Measurements from ENCODE around the gene ZNF750.

ZNF750 gene

DNA sequence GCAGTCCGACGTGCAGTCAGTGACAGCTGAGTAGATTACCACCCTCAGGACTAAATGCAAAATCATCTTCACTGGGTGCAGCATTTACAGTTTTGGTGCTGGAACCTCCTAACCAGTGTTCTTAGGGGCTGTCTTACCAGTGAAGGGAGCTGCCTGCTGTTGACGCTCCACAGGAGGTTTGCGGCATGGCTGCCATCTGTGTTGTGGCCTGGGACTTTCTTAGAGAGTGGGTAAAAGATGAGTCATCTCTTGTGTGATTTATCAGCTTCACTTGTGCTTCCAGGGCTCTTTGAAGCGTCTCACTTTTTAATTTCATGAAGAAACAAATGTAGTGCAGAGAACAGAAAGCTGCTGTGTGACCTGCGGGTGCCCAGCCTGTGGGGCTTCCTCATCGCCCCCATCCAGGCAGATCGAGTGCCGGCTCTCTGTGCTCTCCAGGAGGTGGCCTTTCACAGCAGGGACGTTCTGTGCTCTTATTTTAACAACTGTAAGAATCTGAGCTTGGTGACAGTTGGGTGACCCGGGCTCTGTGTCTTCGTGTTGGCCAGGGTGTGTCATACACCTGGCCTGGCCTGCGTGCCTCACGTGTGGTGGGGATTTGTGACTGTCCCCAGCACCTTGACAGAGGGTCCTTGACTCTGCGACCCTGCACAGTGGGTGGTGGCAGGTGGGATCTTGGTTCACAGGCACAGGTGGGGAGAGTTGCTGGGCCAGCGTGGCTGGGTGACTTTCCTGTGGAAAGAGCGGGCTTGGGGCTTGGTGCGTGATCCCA lies 24.3 kb upstream of the ZNF750 start:
- DNase-seq (ENCODE audit: low read depth) = no peak
- H3K4me3 ChIP-seq (ENCODE audit: low read depth, low read length) = no peak overlapping the region
- TF ChIP-seq, protein P1, sequence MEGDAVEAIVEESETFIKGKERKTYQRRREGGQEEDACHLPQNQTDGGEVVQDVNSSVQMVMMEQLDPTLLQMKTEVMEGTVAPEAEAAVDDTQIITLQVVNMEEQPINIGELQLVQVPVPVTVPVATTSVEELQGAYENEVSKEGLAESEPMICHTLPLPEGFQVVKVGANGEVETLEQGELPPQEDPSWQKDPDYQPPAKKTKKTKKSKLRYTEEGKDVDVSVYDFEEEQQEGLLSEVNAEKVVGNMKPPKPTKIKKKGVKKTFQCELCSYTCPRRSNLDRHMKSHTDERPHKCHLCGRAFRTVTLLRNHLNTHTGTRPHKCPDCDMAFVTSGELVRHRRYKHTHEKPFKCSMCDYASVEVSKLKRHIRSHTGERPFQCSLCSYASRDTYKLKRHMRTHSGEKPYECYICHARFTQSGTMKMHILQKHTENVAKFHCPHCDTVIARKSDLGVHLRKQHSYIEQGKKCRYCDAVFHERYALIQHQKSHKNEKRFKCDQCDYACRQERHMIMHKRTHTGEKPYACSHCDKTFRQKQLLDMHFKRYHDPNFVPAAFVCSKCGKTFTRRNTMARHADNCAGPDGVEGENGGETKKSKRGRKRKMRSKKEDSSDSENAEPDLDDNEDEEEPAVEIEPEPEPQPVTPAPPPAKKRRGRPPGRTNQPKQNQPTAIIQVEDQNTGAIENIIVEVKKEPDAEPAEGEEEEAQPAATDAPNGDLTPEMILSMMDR (IDR thresholded peaks at IDR 0.05; ENCODE audit: control insufficient read depth, extremely low read depth, insufficient read depth) = no peak

DNA sequence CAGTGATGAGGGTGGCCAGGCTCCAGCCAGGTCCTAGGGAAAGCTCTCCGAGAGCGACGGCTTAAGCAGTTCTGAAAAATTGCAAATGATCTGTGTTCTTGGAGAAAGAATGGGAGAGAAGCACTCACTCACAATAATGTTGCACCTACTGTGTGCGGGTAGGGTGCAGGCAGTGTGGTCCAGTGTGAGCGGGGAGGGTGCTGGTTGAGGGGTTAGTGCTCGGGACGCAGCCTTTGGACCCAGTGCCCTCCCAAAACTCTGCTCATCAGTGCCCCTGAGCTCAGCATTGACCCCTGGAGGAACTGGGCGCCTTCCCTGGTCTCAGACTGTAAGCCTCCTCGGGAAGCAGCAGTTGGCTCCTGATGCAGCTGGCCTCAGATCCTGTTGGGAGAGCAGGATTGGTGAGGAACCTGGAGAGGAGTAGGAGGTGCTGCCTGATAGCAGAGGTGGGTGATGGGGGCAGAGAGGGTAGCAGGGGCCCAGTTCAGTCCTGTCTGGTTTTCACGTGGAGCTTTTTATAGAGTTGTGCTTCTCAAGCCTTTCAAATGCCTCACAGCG lies 23.6 kb upstream of the ZNF750 start:
- H3K4me3 ChIP-seq (ENCODE audit: low read depth, low read length) = no peak overlapping the region
- no peak for DNase-seq (ENCODE audit: low read depth)
- TF ChIP-seq, protein P1 (IDR thresholded peaks at IDR 0.05; ENCODE audit: control insufficient read depth, extremely low read depth, insufficient read depth) = no peak

GRCh38 chr17:82862737-82863382 lies 23.0 kb upstream of the ZNF750 start:
- TF ChIP-seq, protein P1 (IDR thresholded peaks at IDR 0.05; ENCODE audit: control insufficient read depth, extremely low read depth, insufficient read depth) = no peak
- no peak for DNase-seq (ENCODE audit: low read depth)
- H3K4me3 ChIP-seq (ENCODE audit: low read depth, low read length) = no peak overlapping the region

DNA sequence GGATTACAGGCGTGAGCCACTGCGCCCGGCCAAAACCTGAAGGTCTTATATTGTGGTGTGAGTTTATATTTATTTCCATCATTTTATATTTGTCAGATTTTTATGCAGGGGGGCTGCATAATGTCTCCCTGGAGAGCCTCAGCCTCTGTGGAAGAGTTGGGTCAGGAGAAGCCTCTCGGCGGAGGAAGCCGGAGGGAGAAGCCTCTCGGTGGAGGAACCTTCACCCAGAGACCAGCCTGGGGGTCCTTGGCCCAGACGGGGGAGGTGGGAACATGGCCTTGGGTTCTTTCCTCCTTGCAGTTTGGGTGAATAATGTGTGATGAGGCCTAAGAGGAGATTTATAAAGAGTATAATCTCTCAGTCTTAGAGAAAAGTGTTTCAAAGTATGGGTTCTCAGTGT lies 22.4 kb upstream of the ZNF750 start:
- TF ChIP-seq, protein P1 (IDR thresholded peaks at IDR 0.05; ENCODE audit: control insufficient read depth, extremely low read depth, insufficient read depth) = no peak

GRCh38 chr17:82861393-82861775 lies 21.6 kb upstream of the ZNF750 start:
- H3K4me3 ChIP-seq (ENCODE audit: low read depth, low read length) = no peak overlapping the region
- DNase-seq (ENCODE audit: low read depth) = no peak
- TF ChIP-seq, protein P1 (IDR thresholded peaks at IDR 0.05; ENCODE audit: control insufficient read depth, extremely low read depth, insufficient read depth) = no peak

More for the DNA sequence above, 22.4 kb upstream of the ZNF750 start:
- DNase-seq (ENCODE audit: low read depth) = no peak
- no peak overlapping the region for H3K4me3 ChIP-seq (ENCODE audit: low read depth, low read length)

- DNase-seq (ENCODE audit: low read depth) = no peak
- no peak overlapping the region for H3K4me3 ChIP-seq (ENCODE audit: low read depth, low read length)
- TF ChIP-seq, protein P1 (IDR thresholded peaks at IDR 0.05; ENCODE audit: control insufficient read depth, extremely low read depth, insufficient read depth) = no peak
Observed at GRCh38 chr17:82860606-82861392, 21.0 kb upstream of the ZNF750 start.

Data from LNCaP clone FGC (cell line).